Measurements from ENCODE around the gene KIF13A. TPM values are rescaled to one million over a fixed set of nuclear protein-coding genes. Genes with fewer than 3 reads are reported as not detected.
"Not testable (repeated sequence)": the region's sequence is repeated elsewhere in the genome, so short reads cannot be mapped to it uniquely, and the experiment has no call there.

KIF13A gene
- total RNA-seq, 1 experiment from 2014 or later = 19.7 TPM

DNA sequence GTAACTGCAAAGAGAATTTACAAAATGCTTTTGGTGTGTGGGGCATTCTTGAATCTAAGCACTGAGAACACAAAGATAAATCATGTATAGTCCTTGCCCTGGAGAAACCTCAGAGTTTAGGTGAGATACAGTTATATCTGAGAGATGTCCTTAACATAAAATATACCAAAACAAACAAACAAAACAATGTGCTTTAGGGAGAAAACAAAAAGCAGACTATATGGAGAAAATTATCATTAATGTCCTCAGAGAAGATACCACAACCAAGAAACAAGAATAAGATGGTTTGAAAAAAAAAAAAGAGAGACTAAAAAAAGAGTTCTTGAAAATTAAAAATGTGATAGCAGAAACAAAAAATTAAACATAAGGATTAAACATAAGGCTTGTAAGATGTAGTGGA lies 8.0 kb downstream of the KIF13A start:
- intact Hi-C loops (cut with micrococcal nuclease; ENCODE audit: unreplicated experiment) = no loop called here
- Histone ChIP-seq H3K4me3 (ENCODE audit: low read depth, low read length, poor library complexity, severe bottlenecking) (no peak overlapping the region), H3K27me3 (replicated peaks; ENCODE audit: insufficient read depth, low read depth, low read length, poor library complexity) (no peaks in the 10 kb centered on the region), H3K27ac (ENCODE audit: low read depth, low read length, poor library complexity, severe bottlenecking) (no peak overlapping the region), H3K36me3 (ENCODE audit: insufficient read depth, low read length, poor library complexity, severe bottlenecking) (no peaks in the 10 kb centered on the region), H3K9me3 (ENCODE audit: low read depth, low read length, poor library complexity, severe bottlenecking) (no peaks in the 10 kb centered on the region), H3K4me1 (ENCODE audit: insufficient read depth, low read length, poor library complexity, severe bottlenecking) (no peaks in the 10 kb centered on the region)
- no peak for TF ChIP-seq EZH2 (IDR thresholded peaks at IDR 0.05; ENCODE audit: borderline replicate concordance, low read depth, low read length, poor library complexity, severe bottlenecking)
- TF ChIP-seq, protein P1, sequence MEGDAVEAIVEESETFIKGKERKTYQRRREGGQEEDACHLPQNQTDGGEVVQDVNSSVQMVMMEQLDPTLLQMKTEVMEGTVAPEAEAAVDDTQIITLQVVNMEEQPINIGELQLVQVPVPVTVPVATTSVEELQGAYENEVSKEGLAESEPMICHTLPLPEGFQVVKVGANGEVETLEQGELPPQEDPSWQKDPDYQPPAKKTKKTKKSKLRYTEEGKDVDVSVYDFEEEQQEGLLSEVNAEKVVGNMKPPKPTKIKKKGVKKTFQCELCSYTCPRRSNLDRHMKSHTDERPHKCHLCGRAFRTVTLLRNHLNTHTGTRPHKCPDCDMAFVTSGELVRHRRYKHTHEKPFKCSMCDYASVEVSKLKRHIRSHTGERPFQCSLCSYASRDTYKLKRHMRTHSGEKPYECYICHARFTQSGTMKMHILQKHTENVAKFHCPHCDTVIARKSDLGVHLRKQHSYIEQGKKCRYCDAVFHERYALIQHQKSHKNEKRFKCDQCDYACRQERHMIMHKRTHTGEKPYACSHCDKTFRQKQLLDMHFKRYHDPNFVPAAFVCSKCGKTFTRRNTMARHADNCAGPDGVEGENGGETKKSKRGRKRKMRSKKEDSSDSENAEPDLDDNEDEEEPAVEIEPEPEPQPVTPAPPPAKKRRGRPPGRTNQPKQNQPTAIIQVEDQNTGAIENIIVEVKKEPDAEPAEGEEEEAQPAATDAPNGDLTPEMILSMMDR (conservative IDR thresholded peaks at IDR 0.05; ENCODE audit: low read depth, low read length) = no peak
- DNase-seq (ENCODE audit: low spot score) = no peak
- CTCF ChIA-PET = no interaction called here
- BruUV-seq (replicated peaks) = no TSS peak
- POLR2A ChIA-PET (ENCODE audit: low non-redundant PET) = no interaction called here

DNA sequence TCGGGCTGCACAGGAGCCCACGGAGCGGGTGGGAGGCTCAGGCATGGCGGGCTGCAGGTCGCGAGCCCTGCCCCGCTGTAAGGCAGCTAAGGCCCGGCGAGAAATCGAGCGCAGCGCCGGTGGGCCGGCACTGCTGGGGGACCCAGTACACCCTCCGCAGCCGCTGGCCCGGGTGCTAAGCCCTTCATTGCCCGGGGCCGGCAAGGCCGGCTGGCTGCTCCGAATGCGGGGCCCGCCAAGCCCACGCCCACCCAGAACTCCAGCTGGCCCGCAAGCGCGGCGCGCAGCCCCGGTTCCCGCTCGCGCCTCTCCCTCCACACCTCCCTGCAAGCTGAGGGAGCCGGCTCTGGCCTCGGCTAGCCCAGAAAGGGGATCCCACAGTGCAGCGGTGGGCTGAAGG lies 11.2 kb downstream of the KIF13A start:
- H3K27me3 ChIP-seq (replicated peaks; ENCODE audit: insufficient read depth, low read depth, low read length, poor library complexity); intact Hi-C loops (cut with micrococcal nuclease; ENCODE audit: unreplicated experiment): not testable (repeated sequence)

DNA sequence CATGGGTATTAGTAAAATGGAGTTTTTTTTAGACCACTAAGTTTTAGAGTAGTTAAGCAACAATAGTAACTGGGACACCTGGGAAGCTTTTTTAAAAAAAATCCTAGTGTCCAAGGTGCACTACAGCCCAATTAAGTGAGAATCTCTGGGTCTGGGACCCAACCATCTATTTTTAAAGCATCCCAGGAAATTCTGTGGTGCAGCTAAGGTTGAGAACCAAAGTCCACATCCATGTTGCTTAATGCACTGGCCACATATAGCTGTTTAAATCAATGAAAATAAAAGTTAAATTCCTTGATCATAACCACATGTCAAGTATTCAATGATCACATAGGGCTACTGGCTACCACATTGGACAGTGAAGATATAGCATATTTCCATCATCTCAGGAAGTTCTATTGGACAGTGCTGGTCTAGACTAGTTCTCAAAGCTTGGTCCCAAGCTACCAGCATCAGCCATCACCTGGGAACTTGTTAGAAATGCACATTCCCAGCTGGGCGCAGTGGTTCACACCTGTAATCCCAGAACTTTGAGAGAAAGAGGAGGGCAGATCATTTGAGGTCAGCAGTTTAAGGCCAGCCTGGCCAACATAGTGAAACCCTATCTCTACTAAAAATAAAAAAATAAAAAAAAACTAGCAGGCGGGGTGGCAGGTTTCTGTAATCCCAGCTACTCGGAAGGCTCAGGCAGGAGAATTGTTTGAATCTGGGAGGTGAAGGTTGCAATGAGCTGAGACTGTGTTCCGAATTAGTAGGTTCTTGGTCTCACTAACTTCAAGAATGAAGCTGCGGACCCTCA lies 12.7 kb downstream of the KIF13A start:
- BruUV-seq (replicated peaks) = no TSS peak
- H3K36me3 ChIP-seq (ENCODE audit: insufficient read depth, low read length, poor library complexity, severe bottlenecking) = no peaks in the 10 kb centered on the region
- no peak for DNase-seq (ENCODE audit: low spot score)
- H3K4me3 ChIP-seq (ENCODE audit: low read depth, low read length, poor library complexity, severe bottlenecking) = no peak overlapping the region
- peaks cover 30% of the 10 kb centered on the region for H3K4me1 ChIP-seq (ENCODE audit: insufficient read depth, low read length, poor library complexity, severe bottlenecking)
- ChIA-PET POLR2A (ENCODE audit: low non-redundant PET) (interaction anchor here (0.6 kb wide), 1 partner anchor 21 kb away, joined by 4 read pairs; no protein-coding TSS in a partner anchor), CTCF (no interaction called here)
- intact Hi-C loops (cut with micrococcal nuclease; ENCODE audit: unreplicated experiment) = no loop called here
- no peaks in the 10 kb centered on the region for H3K27me3 ChIP-seq (replicated peaks; ENCODE audit: insufficient read depth, low read depth, low read length, poor library complexity)
- no peak overlapping the region for H3K27ac ChIP-seq (ENCODE audit: low read depth, low read length, poor library complexity, severe bottlenecking)
- TF ChIP-seq, protein P1 (conservative IDR thresholded peaks at IDR 0.05; ENCODE audit: low read depth, low read length) = no peak
- no peak for TF ChIP-seq EZH2 (IDR thresholded peaks at IDR 0.05; ENCODE audit: borderline replicate concordance, low read depth, low read length, poor library complexity, severe bottlenecking)
- H3K9me3 ChIP-seq (ENCODE audit: low read depth, low read length, poor library complexity, severe bottlenecking) = no peaks in the 10 kb centered on the region

More for the DNA sequence above, 11.2 kb downstream of the KIF13A start:
- H3K9me3 ChIP-seq (ENCODE audit: low read depth, low read length, poor library complexity, severe bottlenecking); CTCF ChIA-PET; POLR2A ChIA-PET (ENCODE audit: low non-redundant PET); H3K4me3 ChIP-seq (ENCODE audit: low read depth, low read length, poor library complexity, severe bottlenecking); H3K27ac ChIP-seq (ENCODE audit: low read depth, low read length, poor library complexity, severe bottlenecking); DNase-seq (ENCODE audit: low spot score); H3K36me3 ChIP-seq (ENCODE audit: insufficient read depth, low read length, poor library complexity, severe bottlenecking); BruUV-seq (replicated peaks): not testable (repeated sequence)
- peaks cover 22% of the 10 kb centered on the region for H3K4me1 ChIP-seq (ENCODE audit: insufficient read depth, low read length, poor library complexity, severe bottlenecking)

Data from A673 (cell line).